Calu3 (cell line): ENCODE measurements around the gene MGAT4D. TPM values are rescaled to one million over a fixed set of nuclear protein-coding genes. Genes with fewer than 3 reads are reported as not detected.
"Not testable (repeated sequence)": the region's sequence is repeated elsewhere in the genome, so short reads cannot be mapped to it uniquely, and the experiment has no call there.

Source experiments
- BruUV-seq: library from RNA; stranded (reverse); fragments of 400-500 nt; replicated peaks from 2 replicates; lab custom pipeline; 2021; lab: Mats Ljungman, UMichigan
- CTCF ChIA-PET: fragments of 300-600 bp; sonication (Branson Sonifier 250); formaldehyde crosslinking; loops from one replicate; lab custom pipeline; 2022; ENCODE audit warnings: antibody characterized with exemption; lab: Charles Lee
- DNase-seq: peaks from one replicate; pipeline ENCODE4 v3.0.0; 2022
- H3K27ac Mint-ChIP-seq: one replicate; pipeline ENCODE4 v1.8.0; 2022; ENCODE audit warnings: mixed read lengths; ENCODE audit not compliant: unreplicated experiment
- H3K27me3 Mint-ChIP-seq: one replicate; pipeline ENCODE4 v1.8.0; 2022; ENCODE audit warnings: mixed read lengths; ENCODE audit not compliant: unreplicated experiment
- H3K36me3 Mint-ChIP-seq: one replicate; pipeline ENCODE4 v1.8.0; 2022; ENCODE audit warnings: mild to moderate bottlenecking, moderate library complexity, mixed read lengths; ENCODE audit not compliant: insufficient read depth, unreplicated experiment
- H3K4me1 Mint-ChIP-seq: one replicate; pipeline ENCODE4 v1.8.0; 2022; ENCODE audit warnings: mild to moderate bottlenecking, low read depth, mixed read lengths; ENCODE audit not compliant: unreplicated experiment
- H3K4me3 Mint-ChIP-seq: one replicate; pipeline ENCODE4 v1.8.0; 2022; ENCODE audit warnings: mild to moderate bottlenecking, low read depth, moderate library complexity, mixed read lengths; ENCODE audit not compliant: unreplicated experiment
- H3K9me3 Mint-ChIP-seq: one replicate; pipeline ENCODE4 v1.8.0; 2022; ENCODE audit warnings: low read depth, mixed read lengths; ENCODE audit not compliant: unreplicated experiment
- CTCF ChIP-seq: fragments of 200-600 bp; IDR thresholded peaks from one replicate; pipeline ENCODE4 v1.8.0; 2022; ENCODE audit warnings: antibody characterized with exemption; ENCODE audit not compliant: unreplicated experiment
- intact Hi-C: fragments of 100-400 bp; cut with micrococcal nuclease; formaldehyde crosslinking; loops from one replicate; pipeline ENCODE4 v1.10.0; 2022; ENCODE audit not compliant: unreplicated experiment
- total RNA-seq: library from RNA; stranded (reverse); gene quantifications from 2 replicates; pipeline ENCODE4 v1.2.3, GENCODE V29; 2022

The MGAT4D gene
- total RNA-seq, 1 experiment from 2014 or later: not detected

- Mint-ChIP-seq H3K4me1 (no peaks in the 10 kb centered on the region), H3K4me3 (peak overlapping the region; percentile 84), H3K9me3 (no peaks in the 10 kb centered on the region), H3K36me3 (peaks cover 9% of the 10 kb centered on the region), H3K27ac (peak overlapping the region; percentile 67), H3K27me3 (no peaks in the 10 kb centered on the region)
- CTCF ChIA-PET: interaction anchor here (1.0 kb wide), 1 partner anchor 78 kb away, joined by 3 read pairs; no protein-coding TSS in a partner anchor
- no peak for TF ChIP-seq CTCF
- DNase-seq: no peak
- intact Hi-C loops: no loop called here
- no TSS peak for BruUV-seq
Observed at GRCh38 chr4:140427919-140428471, 70.1 kb downstream of the MGAT4D start.

GRCh38 chr4:140427106-140427918 is 70.8 kb downstream of the MGAT4D start, which contains the start of gene CLGN:
TSS of gene CLGN (minus strand) at chr4:140427648. CDS start at chr4:140413078, 14,570 bp downstream.
- H3K36me3 Mint-ChIP-seq: peaks cover 9% of the 10 kb centered on the region
- H3K9me3 Mint-ChIP-seq: no peaks in the 10 kb centered on the region
- H3K4me1 Mint-ChIP-seq: no peaks in the 10 kb centered on the region
- peak within 1 kb of the TSS; percentile 84 for H3K4me3 Mint-ChIP-seq
- H3K27ac Mint-ChIP-seq: peak within 1 kb of the TSS; percentile 67
- intact Hi-C loops: no loop called here
- CTCF ChIA-PET: interaction anchor here (1.0 kb wide), 1 partner anchor 79 kb away, joined by 3 read pairs; no protein-coding TSS in a partner anchor
- DNase-seq: peak; percentile 78
- no TSS peak for BruUV-seq
- no peak for TF ChIP-seq CTCF
- H3K27me3 Mint-ChIP-seq: no peaks in the 10 kb centered on the region

GRCh38 chr4:140426610-140427105 is 71.4 kb downstream of the MGAT4D start:
- no peak for TF ChIP-seq CTCF
- DNase-seq: peak; percentile 16
- Mint-ChIP-seq H3K4me3 (peak overlapping the region; percentile 84), H3K27me3 (no peaks in the 10 kb centered on the region), H3K9me3 (no peaks in the 10 kb centered on the region), H3K27ac (no peak overlapping the region), H3K4me1 (no peaks in the 10 kb centered on the region), H3K36me3 (peaks cover 9% of the 10 kb centered on the region)
- intact Hi-C loops: no loop called here
- no TSS peak for BruUV-seq
- CTCF ChIA-PET: no interaction called here

- no peak for DNase-seq
- peaks cover 9% of the 10 kb centered on the region for H3K36me3 Mint-ChIP-seq
- no peaks in the 10 kb centered on the region for H3K4me1 Mint-ChIP-seq
- no peak overlapping the region for H3K27ac Mint-ChIP-seq
- H3K4me3 Mint-ChIP-seq: no peak overlapping the region
- CTCF ChIA-PET: no interaction called here
- BruUV-seq: no TSS peak
- no peak for TF ChIP-seq CTCF
- H3K27me3 Mint-ChIP-seq: no peaks in the 10 kb centered on the region
- intact Hi-C loops: no loop called here
- H3K9me3 Mint-ChIP-seq: no peaks in the 10 kb centered on the region
Observed at GRCh38 chr4:140423106-140423505, 75.0 kb downstream of the MGAT4D start.

GRCh38 chr4:140413130-140413969 is 84.7 kb downstream of the MGAT4D start:
- CTCF ChIA-PET: interaction anchor here (0.5 kb wide), 1 partner anchor 84 kb away, joined by 4 read pairs; no protein-coding TSS in a partner anchor
- H3K9me3 Mint-ChIP-seq, H3K36me3 Mint-ChIP-seq, DNase-seq, H3K27me3 Mint-ChIP-seq, H3K4me1 Mint-ChIP-seq, BruUV-seq, H3K27ac Mint-ChIP-seq, H3K4me3 Mint-ChIP-seq, intact Hi-C loops: not testable (repeated sequence)
